GM19351 (cell line): Measurements from ENCODE around the gene YARS1.

Source experiments
- ATAC-seq: cut with Tn5 transposase; IDR thresholded peaks from one replicate; pipeline ENCODE4 v1.9.1; 2021; ENCODE audit warnings: mild to moderate bottlenecking, moderate library complexity; ENCODE audit not compliant: unreplicated experiment

YARS1 gene

DNA sequence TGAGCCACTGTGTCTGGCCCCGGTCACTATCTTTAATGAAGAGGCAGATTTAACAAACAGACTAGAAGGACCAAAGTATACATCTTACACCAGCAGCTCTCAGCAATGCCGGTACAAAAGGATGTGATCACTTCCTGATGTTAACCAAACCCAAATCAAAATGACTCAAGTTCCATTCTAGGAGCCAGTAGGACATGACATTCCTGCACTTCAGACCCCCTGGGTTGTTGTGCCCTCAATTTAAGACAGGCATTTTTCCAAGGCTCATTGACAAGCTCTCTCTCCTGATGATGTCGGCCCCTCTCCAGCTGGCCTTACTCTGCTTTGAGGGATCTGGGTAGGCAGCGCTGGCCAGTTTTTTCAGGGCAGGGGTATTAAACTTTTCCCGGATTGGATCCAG is 35.1 kb downstream of the YARS1 start:
- no peak for ATAC-seq

DNA sequence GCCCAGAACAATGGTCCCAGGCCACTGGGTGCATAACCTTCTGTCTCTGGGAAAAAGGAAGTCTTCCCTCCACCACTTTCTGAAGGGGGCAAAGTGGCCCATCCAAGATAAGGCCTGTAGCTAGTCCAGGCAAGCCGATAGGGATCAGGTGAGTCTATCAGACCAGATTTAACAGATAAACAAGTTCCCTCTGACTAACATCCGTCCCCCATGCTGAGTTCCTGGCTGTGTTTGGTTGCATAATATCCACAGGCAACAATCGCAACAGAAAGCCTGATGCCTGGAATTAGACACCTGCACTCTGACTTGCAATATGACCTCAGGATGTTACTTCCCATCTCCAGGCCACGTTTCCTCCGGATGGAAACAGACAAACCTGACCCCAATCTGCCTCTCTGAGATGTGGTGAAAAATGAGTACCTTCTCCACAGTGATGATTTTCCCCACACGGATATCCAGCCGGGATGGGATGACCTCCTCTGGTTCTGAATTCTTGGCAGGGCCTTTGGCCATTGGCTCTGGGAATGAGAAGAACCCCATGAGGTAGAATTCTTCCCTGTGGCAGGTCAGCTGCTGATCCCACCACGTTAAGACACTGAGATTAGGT is 36.4 kb downstream of the YARS1 start:
- ATAC-seq, result no peak

DNA sequence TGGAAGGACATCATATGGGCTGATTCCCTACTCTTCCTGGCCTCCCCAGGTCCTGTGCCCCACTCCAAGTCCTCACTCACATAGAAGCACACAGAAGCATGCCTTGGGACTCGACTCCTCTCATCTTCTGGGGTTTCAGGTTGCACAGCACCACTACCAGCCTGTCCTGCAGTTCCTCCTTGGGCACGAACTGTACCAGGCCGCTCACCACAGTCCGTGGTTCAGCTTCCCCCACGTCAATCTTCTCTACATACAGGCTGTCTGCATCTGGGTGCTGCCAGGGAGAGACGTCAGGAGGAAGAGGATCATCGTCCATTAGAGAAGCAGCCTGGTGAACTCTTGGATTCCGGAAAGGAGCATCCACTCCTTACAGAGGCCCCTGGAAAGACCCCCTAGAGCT is 37.2 kb downstream of the YARS1 start:
- no peak for ATAC-seq

DNA sequence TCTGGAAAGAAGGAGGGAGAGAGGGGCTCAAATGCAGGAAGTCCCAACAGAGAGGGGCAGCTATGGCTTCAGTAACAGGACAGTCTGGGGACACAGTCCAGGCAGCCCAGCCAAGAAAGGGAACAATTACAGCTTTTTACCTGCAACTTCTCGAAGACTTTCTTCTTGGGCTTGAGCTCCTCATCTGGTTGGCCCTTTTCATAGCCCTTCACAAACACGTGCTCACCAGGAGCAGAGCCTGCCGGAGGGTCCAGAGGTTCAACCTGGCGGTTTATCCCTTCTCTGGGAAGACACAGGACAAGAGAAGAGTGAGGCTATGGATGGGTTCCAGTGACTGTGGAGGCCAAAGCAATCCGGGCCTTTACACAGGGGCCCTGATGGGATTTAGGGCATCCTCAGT is 37.9 kb downstream of the YARS1 start:
- no peak for ATAC-seq

DNA sequence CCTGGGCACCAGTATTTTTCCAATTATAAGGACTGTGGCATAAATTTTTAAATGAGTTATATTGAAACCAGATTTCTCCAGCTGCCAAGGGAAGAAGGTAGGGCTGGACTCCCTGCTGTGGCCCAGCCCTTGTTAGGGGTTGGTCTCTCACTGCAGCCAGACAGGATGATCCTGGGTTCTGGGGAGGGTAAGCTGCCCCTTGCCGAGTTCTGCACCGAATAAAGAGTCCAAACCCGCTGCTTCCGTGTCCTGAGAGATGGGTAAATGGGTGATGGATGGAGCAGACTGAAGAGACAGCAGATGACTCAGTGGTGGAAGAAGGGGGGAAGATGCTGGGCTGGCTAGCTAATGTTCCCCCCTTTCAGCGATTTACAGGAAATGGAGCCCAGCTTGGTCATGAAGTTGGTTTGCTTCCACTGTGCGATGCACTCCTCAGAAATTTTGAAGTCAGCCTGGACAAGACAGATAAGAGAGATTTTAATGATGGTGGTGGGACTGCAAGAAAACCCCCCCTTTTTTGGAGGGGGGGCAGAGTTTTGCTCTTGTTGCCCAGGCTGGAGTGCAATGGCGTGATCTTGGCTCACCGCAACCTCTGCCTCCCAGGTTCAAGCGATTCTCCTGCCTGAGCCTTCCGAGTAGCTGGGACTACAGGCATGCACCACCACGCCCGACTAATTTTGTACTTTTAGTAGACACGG is 41.4 kb downstream of the YARS1 start:
- no peak for ATAC-seq

DNA sequence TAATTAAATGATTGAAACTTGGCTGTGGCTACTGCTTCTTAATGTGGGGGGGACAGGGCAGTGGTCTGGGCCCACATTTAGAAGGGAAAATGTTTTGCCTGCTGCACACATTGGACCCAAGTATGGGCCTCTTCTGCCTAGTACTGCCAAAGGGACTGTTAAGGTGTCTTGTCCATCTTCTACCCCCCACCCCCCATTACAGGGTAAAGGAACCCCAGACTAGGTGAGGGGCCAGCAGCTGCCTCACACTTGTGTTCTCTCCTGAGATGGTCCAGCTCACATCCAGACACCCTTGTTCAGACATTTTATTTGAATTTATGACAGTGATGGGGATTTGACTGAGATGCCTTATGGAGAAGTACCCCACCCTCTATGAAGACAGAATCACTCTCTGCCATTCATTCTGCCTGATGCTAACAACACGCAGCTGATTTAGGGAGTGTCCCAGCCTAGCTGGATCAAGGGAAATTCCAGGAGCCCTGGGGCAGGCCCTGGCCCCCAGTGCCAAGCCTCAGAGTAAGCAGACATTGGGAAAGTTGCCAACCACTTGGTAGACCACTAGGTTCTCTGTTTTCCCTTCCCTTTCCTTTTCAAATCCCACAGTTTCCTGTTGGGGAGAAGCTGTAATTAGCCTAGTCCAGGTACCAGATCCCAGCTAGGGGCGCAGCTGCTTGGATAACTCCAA is 42.1 kb downstream of the YARS1 start:
- no peak for ATAC-seq

DNA sequence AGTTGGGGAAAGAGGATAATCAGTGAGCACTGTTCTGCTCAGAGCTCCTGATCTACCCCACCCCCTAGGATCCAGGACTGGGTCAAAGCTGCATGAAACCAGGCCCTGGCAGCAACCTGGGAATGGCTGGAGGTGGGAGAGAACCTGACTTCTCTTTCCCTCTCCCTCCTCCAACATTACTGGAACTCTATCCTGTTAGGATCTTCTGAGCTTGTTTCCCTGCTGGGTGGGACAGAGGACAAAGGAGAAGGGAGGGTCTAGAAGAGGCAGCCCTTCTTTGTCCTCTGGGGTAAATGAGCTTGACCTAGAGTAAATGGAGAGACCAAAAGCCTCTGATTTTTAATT is 42.7 kb downstream of the YARS1 start:
- ATAC-seq, result no peak

DNA sequence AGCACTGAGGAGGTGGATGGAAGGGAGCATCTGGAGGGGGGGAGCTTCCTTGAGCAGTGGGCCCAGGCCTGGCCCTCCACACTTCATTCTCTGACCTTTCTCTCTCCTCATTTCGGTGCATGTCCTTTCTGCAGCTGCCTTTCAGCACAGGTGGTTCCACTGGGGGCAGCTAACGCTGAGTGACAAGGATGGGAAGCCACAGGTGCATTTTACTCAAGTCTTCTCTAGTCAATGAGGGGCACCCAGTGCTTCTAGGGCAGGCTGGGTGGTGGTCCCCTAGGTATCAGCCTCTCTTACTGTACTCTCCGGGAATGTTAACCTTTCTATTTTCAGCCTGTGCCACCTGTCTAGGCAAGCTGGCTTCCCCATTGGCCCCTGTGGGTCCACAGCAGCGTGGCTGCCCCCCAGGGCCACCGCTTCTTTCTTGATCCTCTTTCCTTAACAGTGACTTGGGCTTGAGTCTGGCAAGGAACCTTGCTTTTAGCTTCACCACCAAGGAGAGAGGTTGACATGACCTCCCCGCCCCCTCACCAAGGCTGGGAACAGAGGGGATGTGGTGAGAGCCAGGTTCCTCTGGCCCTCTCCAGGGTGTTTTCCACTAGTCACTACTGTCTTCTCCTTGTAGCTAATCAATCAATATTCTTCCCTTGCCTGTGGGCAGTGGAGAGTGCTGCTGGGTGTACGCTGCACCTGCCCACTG is 43.2 kb downstream of the YARS1 start:
- no peak for ATAC-seq

DNA sequence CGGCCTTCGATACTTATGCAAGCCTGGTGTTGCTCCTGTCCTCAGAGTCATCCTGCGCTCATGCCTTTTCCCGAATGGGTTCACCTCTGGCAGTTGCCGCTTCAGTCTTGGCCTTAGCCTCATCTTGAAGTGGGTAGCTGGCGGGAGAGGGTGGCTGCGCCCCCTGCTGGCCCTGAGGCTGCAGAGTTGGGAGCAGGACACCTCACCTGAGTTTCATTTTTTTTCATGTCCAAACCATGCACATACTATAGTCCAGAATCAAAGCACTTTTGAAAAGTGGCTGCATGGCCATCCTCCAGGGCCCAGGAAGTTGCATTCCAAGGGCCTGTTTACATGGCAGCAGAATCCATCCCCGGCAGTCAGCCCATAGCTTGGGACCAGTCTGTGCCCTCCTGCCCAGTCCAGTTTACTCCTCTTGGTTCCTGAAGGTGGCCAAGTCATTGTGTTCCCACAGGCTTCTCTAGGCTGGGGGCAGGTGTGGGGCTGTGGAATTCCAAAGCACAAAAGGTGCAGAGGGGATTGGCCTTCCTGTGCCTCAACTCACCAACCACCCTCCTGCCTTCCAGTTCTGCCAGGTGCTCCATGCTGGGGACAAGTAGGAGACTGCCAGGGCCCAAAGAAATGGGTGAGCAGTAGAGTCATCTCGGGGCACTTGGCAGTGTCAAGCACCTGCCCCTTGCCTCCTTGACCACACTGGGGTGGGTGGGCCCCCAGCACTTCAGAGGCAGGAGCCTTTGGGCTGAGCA is 44.0 kb downstream of the YARS1 start:
- ATAC-seq, result no peak

DNA sequence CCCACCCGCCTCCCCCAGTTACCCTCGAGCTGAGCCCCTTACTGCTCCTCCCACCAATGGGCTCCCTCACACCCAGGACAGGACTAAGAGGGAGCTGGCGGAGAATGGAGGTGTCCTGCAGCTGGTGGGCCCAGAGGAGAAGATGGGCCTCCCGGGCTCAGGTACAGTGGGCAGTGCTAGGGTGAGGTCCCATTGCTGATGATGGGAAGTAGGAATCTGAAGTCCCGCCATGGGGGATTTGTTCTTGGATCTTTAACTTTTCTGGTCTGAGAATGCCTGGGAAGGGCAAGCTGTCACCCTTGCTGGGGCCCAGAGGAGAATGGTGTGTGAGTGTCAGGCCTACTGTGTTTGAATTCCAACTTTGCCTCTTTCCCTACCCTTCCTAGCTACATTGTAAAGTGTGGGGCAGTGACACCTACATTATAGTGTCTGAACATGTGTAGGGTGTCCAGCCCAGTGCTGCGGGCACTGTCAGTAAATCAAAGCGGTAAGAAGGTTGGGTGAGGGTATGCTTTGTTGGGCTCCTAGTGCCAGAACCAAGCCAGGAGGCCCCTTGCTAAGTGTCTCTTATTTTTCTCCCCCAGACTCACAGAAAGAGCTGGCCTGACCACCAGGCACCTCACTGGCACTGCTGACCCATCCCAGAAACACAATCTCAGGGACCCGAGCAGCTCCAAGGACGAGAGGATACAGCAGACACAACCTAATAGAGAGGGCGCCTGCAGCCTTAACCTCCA is 44.7 kb downstream of the YARS1 start:
- no peak for ATAC-seq

DNA sequence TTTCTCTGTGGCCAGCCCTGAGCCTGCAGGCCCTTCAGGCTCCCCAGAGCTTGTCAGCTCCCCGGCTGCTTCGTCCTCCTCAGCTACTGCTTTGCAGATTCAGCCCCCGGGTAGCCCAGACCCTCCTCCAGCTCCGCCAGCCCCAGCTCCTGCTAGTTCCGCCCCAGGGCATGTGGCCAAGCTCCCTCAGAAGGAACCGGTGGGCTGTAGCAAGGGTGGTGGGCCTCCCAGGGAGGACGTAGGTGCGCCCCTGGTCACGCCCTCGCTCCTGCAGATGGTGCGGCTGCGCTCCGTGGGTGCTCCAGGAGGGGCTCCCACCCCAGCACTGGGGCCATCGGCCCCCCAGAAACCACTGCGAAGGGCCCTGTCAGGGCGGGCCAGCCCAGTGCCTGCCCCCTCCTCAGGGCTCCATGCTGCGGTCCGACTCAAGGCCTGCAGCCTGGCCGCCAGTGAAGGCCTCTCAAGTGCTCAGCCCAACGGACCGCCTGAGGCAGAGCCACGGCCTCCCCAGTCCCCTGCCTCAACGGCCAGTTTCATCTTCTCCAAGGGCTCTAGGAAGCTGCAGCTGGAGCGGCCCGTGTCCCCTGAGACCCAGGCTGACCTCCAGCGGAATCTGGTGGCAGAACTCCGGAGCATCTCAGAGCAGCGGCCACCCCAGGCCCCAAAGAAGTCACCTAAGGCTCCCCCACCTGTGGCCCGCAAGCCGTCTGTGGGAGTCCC is 45.4 kb downstream of the YARS1 start:
- ATAC-seq, result no peak

DNA sequence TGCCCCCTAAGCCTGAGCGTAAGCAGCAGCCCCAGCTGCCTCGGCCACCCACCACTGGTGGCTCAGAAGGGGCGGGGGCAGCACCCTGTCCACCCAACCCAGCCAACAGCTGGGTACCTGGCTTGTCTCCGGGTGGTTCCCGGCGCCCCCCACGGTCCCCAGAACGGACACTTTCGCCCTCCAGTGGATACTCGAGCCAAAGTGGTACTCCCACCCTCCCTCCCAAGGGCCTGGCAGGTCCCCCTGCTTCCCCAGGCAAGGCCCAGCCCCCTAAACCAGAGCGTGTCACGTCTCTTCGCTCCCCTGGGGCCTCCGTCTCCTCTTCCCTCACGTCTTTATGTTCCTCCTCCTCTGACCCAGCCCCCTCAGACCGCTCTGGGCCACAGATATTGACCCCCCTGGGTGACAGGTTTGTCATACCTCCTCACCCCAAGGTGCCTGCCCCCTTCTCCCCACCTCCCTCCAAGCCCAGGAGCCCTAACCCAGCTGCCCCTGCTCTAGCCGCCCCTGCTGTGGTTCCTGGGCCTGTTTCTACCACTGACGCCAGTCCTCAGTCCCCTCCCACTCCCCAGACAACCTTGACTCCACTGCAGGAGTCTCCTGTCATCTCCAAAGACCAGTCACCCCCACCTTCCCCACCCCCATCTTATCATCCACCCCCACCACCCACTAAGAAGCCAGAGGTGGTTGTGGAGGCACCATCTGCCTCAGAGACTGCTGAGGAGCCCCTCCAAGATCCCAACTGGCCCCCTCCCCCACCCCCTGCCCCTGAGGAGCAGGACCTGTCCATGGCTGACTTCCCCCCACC is 46.2 kb downstream of the YARS1 start:
- no peak for ATAC-seq

DNA sequence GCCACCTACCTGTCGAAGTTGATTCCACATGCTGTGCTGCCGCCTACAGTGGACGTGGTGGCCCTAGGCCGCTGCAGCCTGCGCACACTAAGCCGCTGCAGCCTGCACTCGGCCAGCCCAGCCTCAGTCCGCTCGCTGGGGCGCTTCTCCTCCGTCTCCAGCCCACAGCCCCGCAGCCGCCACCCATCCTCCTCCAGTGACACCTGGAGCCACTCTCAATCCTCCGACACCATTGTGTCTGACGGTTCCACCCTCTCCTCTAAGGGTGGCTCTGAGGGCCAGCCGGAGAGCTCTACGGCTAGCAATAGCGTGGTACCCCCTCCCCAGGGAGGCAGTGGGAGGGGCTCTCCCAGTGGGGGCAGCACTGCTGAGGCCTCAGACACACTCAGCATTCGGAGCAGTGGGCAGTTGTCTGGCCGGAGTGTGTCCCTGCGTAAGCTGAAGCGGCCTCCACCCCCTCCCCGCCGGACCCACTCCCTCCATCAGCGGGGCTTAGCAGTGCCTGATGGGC is 46.9 kb downstream of the YARS1 start:
- ATAC-seq, result no peak

DNA sequence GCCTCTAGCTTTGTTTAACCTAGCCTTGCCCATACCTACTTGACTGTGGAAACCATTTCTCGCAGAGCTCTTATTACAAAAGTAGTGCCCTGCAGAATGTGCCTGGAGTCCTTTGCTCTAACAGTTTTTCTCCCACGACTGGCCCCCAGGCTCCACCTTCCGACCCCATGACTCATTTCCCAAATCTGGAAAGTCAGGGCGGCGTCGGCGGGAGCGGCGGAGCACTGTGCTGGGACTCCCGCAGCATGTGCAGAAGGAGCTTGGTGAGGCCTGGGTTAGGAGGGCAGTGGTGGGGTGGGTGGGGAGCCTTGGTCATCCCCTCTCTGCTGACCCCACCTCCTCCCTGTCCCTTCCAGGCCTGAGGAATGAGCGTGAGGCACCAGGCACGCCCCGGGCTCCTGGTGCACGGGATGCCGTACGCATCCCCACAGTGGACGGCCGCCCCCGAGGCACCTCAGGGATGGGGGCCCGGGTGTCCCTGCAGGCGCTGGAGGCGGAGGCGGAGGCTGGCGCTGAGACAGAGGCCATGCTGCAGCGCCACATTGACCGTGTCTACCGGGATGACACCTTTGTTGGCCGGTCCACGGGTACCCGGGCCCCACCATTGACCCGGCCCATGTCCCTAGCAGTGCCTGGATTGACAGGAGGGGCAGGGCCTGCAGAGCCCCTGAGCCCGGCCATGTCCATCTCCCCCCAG is 47.5 kb downstream of the YARS1 start:
- ATAC-seq, result no peak

DNA sequence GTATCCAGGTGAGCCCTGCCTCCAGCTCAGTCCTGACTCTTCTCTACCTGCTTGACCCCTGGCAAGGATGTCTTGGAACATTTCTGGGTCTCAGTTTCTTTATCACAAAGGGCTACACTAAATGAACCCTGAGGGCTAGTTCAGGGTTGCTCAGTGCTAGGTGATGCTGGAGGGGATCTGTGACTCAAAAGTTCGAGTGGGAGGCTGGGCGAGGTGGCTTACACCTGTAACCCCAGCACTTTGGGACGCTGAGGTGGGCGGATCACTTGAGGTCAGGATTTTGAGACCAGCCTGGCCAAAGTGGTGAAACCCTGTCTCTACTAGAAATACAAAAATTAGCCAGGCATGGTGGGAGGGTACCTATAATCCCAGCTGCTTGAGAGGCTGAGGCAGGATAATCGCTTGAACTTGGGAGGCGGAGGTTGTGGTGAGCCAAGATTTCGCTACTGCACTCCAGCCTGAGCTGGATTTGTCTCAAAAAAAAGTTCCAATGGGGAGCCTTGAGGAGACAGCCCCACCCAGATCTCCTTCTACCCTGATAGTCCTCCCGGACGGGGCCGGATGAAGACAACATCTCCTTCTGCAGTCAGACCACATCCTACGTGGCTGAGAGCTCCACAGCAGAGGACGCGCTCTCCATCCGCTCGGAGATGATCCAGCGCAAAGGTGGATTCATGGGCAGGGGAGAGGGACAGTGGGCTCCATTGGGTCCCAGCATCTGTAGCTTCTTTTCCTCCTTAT is 48.9 kb downstream of the YARS1 start:
- ATAC-seq, result no peak

DNA sequence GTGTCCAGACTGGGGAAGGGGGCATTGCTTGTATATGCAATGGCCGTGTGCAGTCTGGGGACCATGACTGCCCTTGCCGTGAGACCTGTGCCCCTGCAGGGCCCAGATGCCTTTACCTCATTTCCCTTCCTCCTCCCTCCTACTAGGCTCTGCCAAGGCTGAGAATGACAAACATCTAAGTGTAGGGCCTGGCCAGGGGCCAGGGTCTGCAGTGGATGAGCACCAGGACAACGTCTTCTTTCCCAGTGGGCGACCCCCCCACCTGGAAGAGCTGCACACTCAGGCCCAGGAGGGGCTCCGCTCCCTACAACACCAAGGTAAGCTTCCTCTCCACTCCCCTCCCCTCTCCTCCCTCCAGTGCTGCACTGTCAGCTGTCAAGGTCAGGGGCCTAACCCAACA is 49.5 kb downstream of the YARS1 start:
- ATAC-seq, result no peak

DNA sequence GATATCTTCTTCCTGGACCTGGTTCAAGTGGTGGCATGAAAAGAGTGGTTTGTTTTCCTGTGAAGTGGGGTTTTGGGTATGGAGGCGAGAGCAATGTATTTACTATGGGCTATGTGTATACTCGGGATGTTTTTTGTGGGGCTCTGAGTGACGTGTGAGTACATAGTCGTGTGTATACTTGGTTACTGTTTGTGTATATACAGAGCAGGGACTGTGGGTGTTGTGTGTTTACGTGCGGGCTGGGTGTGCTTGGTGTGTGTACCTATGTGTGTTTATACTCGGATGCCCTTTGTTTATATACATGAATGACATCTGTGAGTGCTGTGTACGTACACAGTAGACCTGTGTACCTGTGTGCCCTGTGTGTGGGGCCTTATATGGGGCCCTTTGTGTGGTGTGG is 50.0 kb downstream of the YARS1 start:
- ATAC-seq, result no peak
